ENCODE measurements around the gene GAS7.

DNA sequence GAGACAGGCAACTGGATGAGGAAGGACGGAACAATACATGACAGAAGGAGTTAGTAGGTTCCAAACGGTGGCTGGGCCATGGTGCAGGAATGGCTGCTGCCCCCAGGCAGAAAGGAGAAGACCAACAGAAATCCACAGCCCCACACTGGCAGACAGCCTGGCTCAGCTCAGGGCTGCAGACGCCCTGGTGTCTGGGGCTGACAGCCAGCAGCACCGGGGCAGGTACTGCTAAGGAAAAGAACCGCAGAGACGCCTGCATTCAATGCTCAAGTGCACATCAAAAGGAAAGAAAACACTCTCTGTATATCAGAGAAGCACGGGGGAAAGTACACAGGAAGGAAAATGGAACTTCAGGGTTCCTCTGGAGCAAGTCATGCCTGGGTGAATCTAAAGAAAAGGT is 53.4 kb downstream of the GAS7 start:
- TF ChIP-seq, protein P1, sequence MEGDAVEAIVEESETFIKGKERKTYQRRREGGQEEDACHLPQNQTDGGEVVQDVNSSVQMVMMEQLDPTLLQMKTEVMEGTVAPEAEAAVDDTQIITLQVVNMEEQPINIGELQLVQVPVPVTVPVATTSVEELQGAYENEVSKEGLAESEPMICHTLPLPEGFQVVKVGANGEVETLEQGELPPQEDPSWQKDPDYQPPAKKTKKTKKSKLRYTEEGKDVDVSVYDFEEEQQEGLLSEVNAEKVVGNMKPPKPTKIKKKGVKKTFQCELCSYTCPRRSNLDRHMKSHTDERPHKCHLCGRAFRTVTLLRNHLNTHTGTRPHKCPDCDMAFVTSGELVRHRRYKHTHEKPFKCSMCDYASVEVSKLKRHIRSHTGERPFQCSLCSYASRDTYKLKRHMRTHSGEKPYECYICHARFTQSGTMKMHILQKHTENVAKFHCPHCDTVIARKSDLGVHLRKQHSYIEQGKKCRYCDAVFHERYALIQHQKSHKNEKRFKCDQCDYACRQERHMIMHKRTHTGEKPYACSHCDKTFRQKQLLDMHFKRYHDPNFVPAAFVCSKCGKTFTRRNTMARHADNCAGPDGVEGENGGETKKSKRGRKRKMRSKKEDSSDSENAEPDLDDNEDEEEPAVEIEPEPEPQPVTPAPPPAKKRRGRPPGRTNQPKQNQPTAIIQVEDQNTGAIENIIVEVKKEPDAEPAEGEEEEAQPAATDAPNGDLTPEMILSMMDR (IDR thresholded peaks at IDR 0.05) = no peak
- no peak for TF ChIP-seq POLR2A (IDR thresholded peaks at IDR 0.05)
